Uterus (tissue), 4 donors: ENCODE results near the gene DCHS2. TPM values are rescaled to one million over a fixed set of nuclear protein-coding genes. Genes with fewer than 3 reads are reported as not detected.

Experiments
- DNase-seq, 2 donors: peaks; one replicate each; pipeline ENCODE4 v3.0.0-alpha.2; 2019 to 2020
- H3K27ac ChIP-seq, 2 donors: fragments of 200-600 bp; sonication (generic); 1 replicate in 1 of 2; 2 replicates in 1 of 2; pipeline ENCODE4 v1.5.1; 2016 to 2018
- H3K27me3 ChIP-seq, 2 donors: fragments of 200-600 bp; sonication (generic); one replicate each; pipeline ENCODE4 v1.5.1; 2018 to 2019; ENCODE audit warnings: control low read depth in 1 of 2
- H3K36me3 ChIP-seq, 2 donors: fragments of 200-600 bp; sonication (generic); one replicate each; pipeline ENCODE4 v1.5.1; 2019; ENCODE audit warnings: control low read depth in 1 of 2
- H3K4me1 ChIP-seq, 2 donors: fragments of 200-600 bp; sonication (generic); one replicate each; pipeline ENCODE4 v1.5.1; 2018 to 2019; ENCODE audit warnings: control low read depth in 1 of 2
- H3K4me3 ChIP-seq, 2 donors: fragments of 200-600 bp; sonication (generic); 1 replicate in 1 of 2; 2 replicates in 1 of 2; pipeline ENCODE4 v1.5.1; 2018 to 2019; ENCODE audit warnings: mild to moderate bottlenecking in 1 of 2
- H3K9me3 ChIP-seq, 2 donors: fragments of 200-600 bp; sonication (generic); one replicate each; pipeline ENCODE4 v1.5.1; 2019; ENCODE audit warnings: control low read depth in 1 of 2
- POLR2A ChIP-seq, 2 donors: fragments of 450-650 bp; IDR thresholded peaks; one replicate each; pipeline ENCODE4 v1.6.1; 2016; ENCODE audit warnings: antibody characterized with exemption in 2 of 2, mild to moderate bottlenecking in 1 of 2, moderate library complexity in 1 of 2
- intact Hi-C: fragments of 100-400 bp; cut with DNase I; formaldehyde crosslinking; loops from one replicate; pipeline ENCODE4 v1.15.1; 2023; ENCODE audit warnings: low total_unique reads
- total RNA-seq, 4 donors: library from RNA; depleted of rRNA in 3 of 4; stranded (reverse); fragments of >200 nt in 3 of 4; gene quantifications; one replicate each; pipeline versions ENCODE4 v1.1.0 to v1.2.4, GENCODE V29; 2014 to 2023
- TF ChIP-seq, protein P1 (sequence below), 4 experiments: fragments of 200-600 bp in 2 of 4; fragments of 450-650 bp in 2 of 4; sonication (generic) in 2 of 4; IDR thresholded peaks; one replicate each; pipeline ENCODE4 v1.5.1; 2016 to 2019; ENCODE audit warnings: antibody characterized with exemption in 4 of 4, mild to moderate bottlenecking in 2 of 4, moderate library complexity in 1 of 4
- donor health status: DM: yes; HTN: yes; CAD: no.

DCHS2 gene
- total RNA-seq, 4 donors from 2014 or later: 10.6 to 51.4 (median 17.5) TPM

DNA sequence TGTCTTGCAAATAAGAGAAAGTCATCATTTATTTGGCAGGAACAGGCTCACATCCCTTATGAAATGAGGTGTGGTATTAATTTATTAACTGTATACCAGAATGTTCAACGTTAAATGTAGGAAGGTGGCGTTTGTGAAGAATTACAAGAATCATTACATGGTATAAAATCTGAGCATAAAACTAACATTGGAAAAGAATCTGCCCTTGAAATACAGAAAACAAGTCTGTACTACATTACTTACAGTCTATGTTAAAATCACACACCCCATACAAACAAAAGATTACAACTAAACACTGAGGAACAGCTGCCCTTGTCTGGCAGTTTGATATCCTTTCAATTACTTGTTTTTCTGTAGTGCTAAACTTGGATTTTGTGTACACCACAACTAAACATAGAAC is 131.1 kb downstream of the DCHS2 start:
- Histone ChIP-seq H3K27me3 (no peaks in the 10 kb centered on the region), H3K36me3 (no peaks in the 10 kb centered on the region), H3K27ac (no peak overlapping the region), H3K9me3 (no peaks in the 10 kb centered on the region), H3K4me3 (no peak overlapping the region), H3K4me1 (no peaks in the 10 kb centered on the region)
- no peak for DNase-seq
- TF ChIP-seq POLR2A (IDR thresholded peaks at IDR 0.05): no peak
- TF ChIP-seq, protein P1, sequence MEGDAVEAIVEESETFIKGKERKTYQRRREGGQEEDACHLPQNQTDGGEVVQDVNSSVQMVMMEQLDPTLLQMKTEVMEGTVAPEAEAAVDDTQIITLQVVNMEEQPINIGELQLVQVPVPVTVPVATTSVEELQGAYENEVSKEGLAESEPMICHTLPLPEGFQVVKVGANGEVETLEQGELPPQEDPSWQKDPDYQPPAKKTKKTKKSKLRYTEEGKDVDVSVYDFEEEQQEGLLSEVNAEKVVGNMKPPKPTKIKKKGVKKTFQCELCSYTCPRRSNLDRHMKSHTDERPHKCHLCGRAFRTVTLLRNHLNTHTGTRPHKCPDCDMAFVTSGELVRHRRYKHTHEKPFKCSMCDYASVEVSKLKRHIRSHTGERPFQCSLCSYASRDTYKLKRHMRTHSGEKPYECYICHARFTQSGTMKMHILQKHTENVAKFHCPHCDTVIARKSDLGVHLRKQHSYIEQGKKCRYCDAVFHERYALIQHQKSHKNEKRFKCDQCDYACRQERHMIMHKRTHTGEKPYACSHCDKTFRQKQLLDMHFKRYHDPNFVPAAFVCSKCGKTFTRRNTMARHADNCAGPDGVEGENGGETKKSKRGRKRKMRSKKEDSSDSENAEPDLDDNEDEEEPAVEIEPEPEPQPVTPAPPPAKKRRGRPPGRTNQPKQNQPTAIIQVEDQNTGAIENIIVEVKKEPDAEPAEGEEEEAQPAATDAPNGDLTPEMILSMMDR (IDR thresholded peaks at IDR 0.05): no peak
- intact Hi-C loops: no loop called here

DNA sequence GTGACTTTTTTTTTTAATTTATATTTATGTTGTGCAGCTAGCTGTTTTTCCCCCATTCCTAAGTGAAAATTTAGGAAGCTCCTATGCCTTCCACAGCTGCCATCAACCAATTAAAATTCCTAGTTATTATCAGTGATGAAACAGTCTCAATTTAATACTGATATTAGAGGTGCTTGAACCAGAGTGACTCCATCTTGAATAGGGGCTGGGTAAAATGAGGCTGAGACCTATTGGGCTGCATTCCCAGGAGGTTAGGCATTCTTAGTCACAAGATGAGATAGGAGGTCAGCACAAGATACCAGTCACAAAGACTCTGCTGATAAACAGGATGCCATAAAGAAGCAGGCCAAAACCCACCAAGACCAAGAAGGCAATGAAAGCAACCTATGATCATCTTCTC is 136.7 kb downstream of the DCHS2 start:
- intact Hi-C loops: no loop called here
- DNase-seq: no peak
- no peaks in the 10 kb centered on the region for H3K4me1 ChIP-seq
- no peaks in the 10 kb centered on the region for H3K36me3 ChIP-seq
- no peaks in the 10 kb centered on the region for H3K9me3 ChIP-seq
- H3K4me3 ChIP-seq: no peak overlapping the region
- no peaks in the 10 kb centered on the region for H3K27me3 ChIP-seq
- no peak overlapping the region for H3K27ac ChIP-seq
- no peak for TF ChIP-seq POLR2A (IDR thresholded peaks at IDR 0.05)
- TF ChIP-seq, protein P1 (IDR thresholded peaks at IDR 0.05): no peak

DNA sequence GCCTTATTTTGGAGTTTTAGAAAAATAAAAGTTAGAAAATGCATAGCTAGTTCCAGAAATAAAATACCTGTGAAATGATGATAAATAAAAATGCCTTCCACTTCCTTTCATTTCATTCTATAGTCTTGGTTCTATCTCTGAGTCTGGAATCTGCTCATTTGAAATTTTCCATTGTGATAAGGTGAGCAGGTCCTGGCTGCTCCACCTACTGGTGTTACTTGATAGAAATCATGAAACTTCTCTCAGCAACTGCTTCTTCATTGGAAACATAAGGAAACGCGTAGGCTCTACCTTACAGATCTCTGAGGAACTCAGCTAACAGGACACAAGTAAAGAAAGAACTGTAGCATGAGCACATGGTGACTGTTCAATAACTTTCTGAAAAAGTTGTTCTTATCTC is 141.8 kb downstream of the DCHS2 start:
- DNase-seq: no peak
- Histone ChIP-seq H3K27me3 (no peaks in the 10 kb centered on the region), H3K4me1 (no peaks in the 10 kb centered on the region), H3K27ac (no peak overlapping the region), H3K9me3 (no peaks in the 10 kb centered on the region), H3K36me3 (no peaks in the 10 kb centered on the region), H3K4me3 (no peak overlapping the region)
- intact Hi-C loops: no loop called here
- TF ChIP-seq POLR2A (IDR thresholded peaks at IDR 0.05): no peak
- TF ChIP-seq, protein P1 (IDR thresholded peaks at IDR 0.05): no peak

DNA sequence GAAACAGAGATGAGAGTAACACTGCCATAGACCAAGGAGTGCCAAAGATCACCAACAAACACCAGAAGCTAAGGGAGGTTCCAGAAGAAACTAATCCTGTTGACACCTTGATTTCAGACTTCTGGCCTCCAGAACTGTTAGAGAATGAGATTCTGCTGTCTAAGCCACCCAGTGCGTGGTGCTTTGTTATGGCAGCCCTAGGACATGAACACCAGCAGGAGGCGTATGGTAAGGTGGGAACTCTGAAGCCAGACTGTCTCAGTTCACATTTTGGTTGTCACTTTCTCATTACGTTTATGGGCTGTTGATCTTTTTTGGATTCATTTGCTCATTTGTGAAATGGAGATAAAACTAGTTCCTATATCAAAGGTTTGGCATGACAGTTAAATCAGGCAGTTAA is 142.9 kb downstream of the DCHS2 start:
- TF ChIP-seq, protein P1 (IDR thresholded peaks at IDR 0.05): no peak
- TF ChIP-seq POLR2A (IDR thresholded peaks at IDR 0.05): no peak
- no peaks in the 10 kb centered on the region for H3K9me3 ChIP-seq
- no peak overlapping the region for H3K27ac ChIP-seq
- H3K27me3 ChIP-seq: no peaks in the 10 kb centered on the region
- intact Hi-C loops: no loop called here
- no peak for DNase-seq
- H3K4me3 ChIP-seq: no peak overlapping the region
- H3K36me3 ChIP-seq: no peaks in the 10 kb centered on the region
- no peaks in the 10 kb centered on the region for H3K4me1 ChIP-seq

DNA sequence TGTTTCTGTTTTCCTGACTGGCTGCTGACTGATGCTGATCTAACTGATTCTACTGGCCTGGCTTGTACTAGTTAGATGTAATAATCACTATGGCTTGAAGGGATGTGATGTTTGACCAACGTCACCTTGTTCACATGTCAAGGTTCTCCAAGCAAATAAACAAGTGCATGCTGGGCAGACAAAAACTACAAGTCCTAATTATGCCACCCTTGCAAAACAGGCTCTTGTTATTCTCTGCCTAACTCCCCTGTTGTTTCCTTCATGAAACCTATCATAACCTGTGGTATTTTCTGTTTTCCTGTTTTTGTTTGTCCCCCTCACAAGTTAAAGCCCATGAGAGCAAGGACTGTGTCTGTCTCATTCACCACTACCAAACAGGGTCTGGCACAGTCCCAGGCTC is 146.2 kb downstream of the DCHS2 start:
- TF ChIP-seq, protein P1 (IDR thresholded peaks at IDR 0.05): no peak
- no peak for TF ChIP-seq POLR2A (IDR thresholded peaks at IDR 0.05)
- Histone ChIP-seq H3K4me3 (no peak overlapping the region), H3K9me3 (no peaks in the 10 kb centered on the region), H3K4me1 (no peaks in the 10 kb centered on the region), H3K27me3 (no peaks in the 10 kb centered on the region), H3K36me3 (no peaks in the 10 kb centered on the region), H3K27ac (no peak overlapping the region)
- DNase-seq: no peak
- intact Hi-C loops: no loop called here
